Activated CD4-positive, alpha-beta memory T cell treated with anti-CD3 and anti-CD28 coated beads, Interleukin-2, amount 10 ng/mL, durations not matched to agents 7 days and 5 days (primary cell): ENCODE results near the gene CABLES1. TPM values are rescaled to one million over a fixed set of nuclear protein-coding genes. Genes with fewer than 3 reads are reported as not detected.

Experiments used
- CTCF ChIA-PET: fragments of 350-600 bp; sonication (Branson Sonifier 250); formaldehyde crosslinking; loops from one replicate; lab custom pipeline; 2021; ENCODE audit warnings: antibody characterized with exemption, inconsistent platforms; lab: Charles Lee
- POLR2A ChIA-PET: fragments of 350-600 bp; sonication (Branson Sonifier 250); formaldehyde crosslinking; loops from one replicate; lab custom pipeline; 2021; ENCODE audit warnings: antibody characterized with exemption; lab: Charles Lee
- DNase-seq: peaks from one replicate; pipeline ENCODE4 v3.0.0-alpha.2; 2020
- H3K27ac Mint-ChIP-seq: one replicate; pipeline ENCODE4 v1.8.0; 2021; ENCODE audit warnings: mild to moderate bottlenecking, mixed read lengths
- H3K27me3 Mint-ChIP-seq: one replicate; pipeline ENCODE4 v1.8.0; 2021; ENCODE audit warnings: mixed read lengths
- H3K36me3 Mint-ChIP-seq: one replicate; pipeline ENCODE4 v1.8.0; 2021; ENCODE audit warnings: low read depth, mixed read lengths
- H3K4me1 Mint-ChIP-seq: one replicate; pipeline ENCODE4 v1.8.0; 2021; ENCODE audit warnings: mixed read lengths
- H3K4me3 Mint-ChIP-seq: one replicate; pipeline ENCODE4 v1.8.0; 2021; ENCODE audit warnings: mild to moderate bottlenecking, mixed read lengths
- H3K9me3 Mint-ChIP-seq: one replicate; pipeline ENCODE4 v1.8.0; 2021; ENCODE audit warnings: mixed read lengths
- total RNA-seq, 2 experiments: library from RNA; stranded (reverse); gene quantifications; one replicate each; pipeline ENCODE4 v1.2.3, GENCODE V29; 2021

The CABLES1 gene
- total RNA-seq, 2 experiments from 2014 or later = 2.7 to 2.8 TPM

- H3K27me3 Mint-ChIP-seq = peaks cover 7% of the 10 kb centered on the region
- ChIA-PET POLR2A (no interaction called here), CTCF (no interaction called here)
- no peak overlapping the region for H3K27ac Mint-ChIP-seq
- no peaks in the 10 kb centered on the region for H3K36me3 Mint-ChIP-seq
- no peaks in the 10 kb centered on the region for H3K4me1 Mint-ChIP-seq
- H3K9me3 Mint-ChIP-seq = no peaks in the 10 kb centered on the region
- no peak overlapping the region for H3K4me3 Mint-ChIP-seq
- no peak for DNase-seq
Observed at GRCh38 chr18:23220355-23220754, 85.1 kb downstream of the CABLES1 start.

- ChIA-PET CTCF (interaction anchor here (0.5 kb wide), 1 partner anchor 91 kb away, joined by 3 read pairs; no protein-coding TSS in a partner anchor), POLR2A (no interaction called here)
- peaks cover 7% of the 10 kb centered on the region for H3K27me3 Mint-ChIP-seq
- H3K4me3 Mint-ChIP-seq = no peak overlapping the region
- H3K36me3 Mint-ChIP-seq = peaks cover 8% of the 10 kb centered on the region
- H3K27ac Mint-ChIP-seq = no peak overlapping the region
- no peak for DNase-seq
- H3K9me3 Mint-ChIP-seq = no peaks in the 10 kb centered on the region
- H3K4me1 Mint-ChIP-seq = peaks cover 14% of the 10 kb centered on the region
Observed at GRCh38 chr18:23223641-23224040, 88.4 kb downstream of the CABLES1 start.

GRCh38 chr18:23225503-23225902, 90.2 kb downstream of the CABLES1 start:
- no peaks in the 10 kb centered on the region for H3K27me3 Mint-ChIP-seq
- peaks cover 28% of the 10 kb centered on the region for H3K4me1 Mint-ChIP-seq
- peaks cover 16% of the 10 kb centered on the region for H3K36me3 Mint-ChIP-seq
- no peak overlapping the region for H3K4me3 Mint-ChIP-seq
- ChIA-PET POLR2A (no interaction called here), CTCF (interaction anchor here (0.5 to 0.6 kb wide), 2 partner anchors 21 to 286 kb away, joined by 3 to 4 read pairs; no protein-coding TSS in a partner anchor)
- no peaks in the 10 kb centered on the region for H3K9me3 Mint-ChIP-seq
- no peak for DNase-seq
- no peak overlapping the region for H3K27ac Mint-ChIP-seq

GRCh38 chr18:23226391-23226790, 91.1 kb downstream of the CABLES1 start:
- no peak for DNase-seq
- Mint-ChIP-seq H3K27me3 (no peaks in the 10 kb centered on the region), H3K4me1 (peaks cover 36% of the 10 kb centered on the region), H3K27ac (no peak overlapping the region), H3K4me3 (no peak overlapping the region), H3K36me3 (peaks cover 20% of the 10 kb centered on the region), H3K9me3 (no peaks in the 10 kb centered on the region)
- CTCF ChIA-PET = no interaction called here
- POLR2A ChIA-PET = no interaction called here

- Mint-ChIP-seq H3K36me3 (peaks cover 27% of the 10 kb centered on the region), H3K4me1 (peaks cover 43% of the 10 kb centered on the region), H3K4me3 (no peak overlapping the region), H3K9me3 (peaks cover 4% of the 10 kb centered on the region), H3K27me3 (no peaks in the 10 kb centered on the region), H3K27ac (no peak overlapping the region)
- POLR2A ChIA-PET = interaction anchor here (1.4 kb wide), 1 partner anchor 10 kb away, joined by 3 read pairs; no protein-coding TSS in a partner anchor
- CTCF ChIA-PET = interaction anchor here (1.1 to 2.0 kb wide), 3 partner anchors 11 to 152 kb away, joined by 3 to 5 read pairs (median 4); no protein-coding TSS in a partner anchor
- no peak for DNase-seq
Observed at GRCh38 chr18:23226930-23227725, 91.8 kb downstream of the CABLES1 start.

- Mint-ChIP-seq H3K27ac (no peak overlapping the region), H3K27me3 (peaks cover 3% of the 10 kb centered on the region), H3K4me1 (peaks cover 48% of the 10 kb centered on the region), H3K9me3 (peaks cover 7% of the 10 kb centered on the region), H3K4me3 (no peak overlapping the region), H3K36me3 (peaks cover 30% of the 10 kb centered on the region)
- DNase-seq = no peak
- ChIA-PET CTCF (interaction anchor here (1.1 to 2.0 kb wide), 3 partner anchors 10 to 152 kb away, joined by 3 to 5 read pairs (median 4); no protein-coding TSS in a partner anchor), POLR2A (interaction anchor here (1.4 kb wide), 1 partner anchor 9 kb away, joined by 3 read pairs; no protein-coding TSS in a partner anchor)
Observed at GRCh38 chr18:23227726-23228070, 92.4 kb downstream of the CABLES1 start.

- Mint-ChIP-seq H3K27me3 (peaks cover 3% of the 10 kb centered on the region), H3K36me3 (peaks cover 34% of the 10 kb centered on the region), H3K9me3 (peaks cover 13% of the 10 kb centered on the region), H3K4me3 (no peak overlapping the region), H3K4me1 (peaks cover 51% of the 10 kb centered on the region), H3K27ac (peak overlapping the region; percentile 82)
- POLR2A ChIA-PET = interaction anchor here (1.4 kb wide), 1 partner anchor 9 kb away, joined by 3 read pairs; no protein-coding TSS in a partner anchor
- CTCF ChIA-PET = interaction anchor here (0.7 to 2.0 kb wide), 4 partner anchors 9 to 151 kb away, joined by 3 to 5 read pairs (median 4); no protein-coding TSS in a partner anchor
- DNase-seq = peak; percentile 40
Observed at GRCh38 chr18:23228102-23229061, 93.1 kb downstream of the CABLES1 start.

GRCh38 chr18:23229472-23229871, 94.2 kb downstream of the CABLES1 start:
- CTCF ChIA-PET = no interaction called here

GRCh38 chr18:23230686-23231085, 95.4 kb downstream of the CABLES1 start:
- POLR2A ChIA-PET = no interaction called here
- Mint-ChIP-seq H3K9me3 (peaks cover 13% of the 10 kb centered on the region), H3K4me1 (peaks cover 54% of the 10 kb centered on the region), H3K27ac (peak overlapping the region; percentile 93), H3K27me3 (peaks cover 3% of the 10 kb centered on the region), H3K36me3 (peaks cover 38% of the 10 kb centered on the region), H3K4me3 (no peak overlapping the region)
- CTCF ChIA-PET = no interaction called here
- DNase-seq = no peak

More at GRCh38 chr18:23229472-23229871, 94.2 kb downstream of the CABLES1 start:
- no peak overlapping the region for H3K4me3 Mint-ChIP-seq
- H3K36me3 Mint-ChIP-seq = peaks cover 37% of the 10 kb centered on the region
- DNase-seq = no peak
- H3K9me3 Mint-ChIP-seq = peaks cover 13% of the 10 kb centered on the region
- H3K27ac Mint-ChIP-seq = peak overlapping the region; percentile 21
- peaks cover 3% of the 10 kb centered on the region for H3K27me3 Mint-ChIP-seq
- peaks cover 53% of the 10 kb centered on the region for H3K4me1 Mint-ChIP-seq
- POLR2A ChIA-PET = interaction anchor here (1.0 kb wide), 1 partner anchor 10 kb away, joined by 3 read pairs; no protein-coding TSS in a partner anchor

- Mint-ChIP-seq H3K36me3 (peaks cover 38% of the 10 kb centered on the region), H3K4me1 (peaks cover 54% of the 10 kb centered on the region), H3K27ac (peak overlapping the region; percentile 93), H3K9me3 (peaks cover 13% of the 10 kb centered on the region), H3K27me3 (peaks cover 3% of the 10 kb centered on the region), H3K4me3 (peak overlapping the region; percentile 21)
- CTCF ChIA-PET = no interaction called here
- POLR2A ChIA-PET = interaction anchor here (1.5 kb wide), 1 partner anchor 221 kb away, joined by 5 read pairs; the partner anchor contains the start of gene RIOK3
- peak; percentile 86 for DNase-seq
Observed at GRCh38 chr18:23231340-23232021, 96.2 kb downstream of the CABLES1 start.

GRCh38 chr18:23232331-23232730, 97.0 kb downstream of the CABLES1 start:
- POLR2A ChIA-PET = interaction anchor here (1.5 kb wide), 1 partner anchor 220 kb away, joined by 5 read pairs; the partner anchor contains the start of gene RIOK3
- H3K27ac Mint-ChIP-seq = peak overlapping the region; percentile 72
- no peak for DNase-seq

GRCh38 chr18:23234619-23235018, 99.3 kb downstream of the CABLES1 start:
- H3K27me3 Mint-ChIP-seq = peaks cover 5% of the 10 kb centered on the region
- H3K4me3 Mint-ChIP-seq = no peak overlapping the region
- POLR2A ChIA-PET = no interaction called here
- CTCF ChIA-PET = no interaction called here
- DNase-seq = no peak
- peaks cover 26% of the 10 kb centered on the region for H3K36me3 Mint-ChIP-seq
- H3K27ac Mint-ChIP-seq = no peak overlapping the region
- peaks cover 13% of the 10 kb centered on the region for H3K9me3 Mint-ChIP-seq
- H3K4me1 Mint-ChIP-seq = peaks cover 58% of the 10 kb centered on the region

More at GRCh38 chr18:23232331-23232730, 97.0 kb downstream of the CABLES1 start:
- CTCF ChIA-PET = no interaction called here
- H3K9me3 Mint-ChIP-seq = peaks cover 13% of the 10 kb centered on the region
- H3K4me3 Mint-ChIP-seq = no peak overlapping the region
- peaks cover 56% of the 10 kb centered on the region for H3K4me1 Mint-ChIP-seq
- H3K27me3 Mint-ChIP-seq = peaks cover 3% of the 10 kb centered on the region
- peaks cover 32% of the 10 kb centered on the region for H3K36me3 Mint-ChIP-seq
